GM12892 (cell line): ENCODE data around the gene PRG2.

ENCODE experiments used
- POLR2A ChIP-seq: IDR thresholded peaks from 2 replicates; pipeline ENCODE4 v1.6.1; 2011; ENCODE audit warnings: low read depth, low read length, control low read depth
- POLR2AphosphoS5 ChIP-seq: IDR thresholded peaks from 2 replicates; pipeline ENCODE4 v1.6.1; 2011; ENCODE audit warnings: low read depth, low read length, control low read depth
- TAF1 ChIP-seq: IDR thresholded peaks from 2 replicates; pipeline ENCODE4 v1.6.1; 2011; ENCODE audit warnings: low read depth, mild to moderate bottlenecking, control low read depth, low read length, borderline replicate concordance

- no peak for TF ChIP-seq TAF1
- TF ChIP-seq POLR2A, result no peak
- TF ChIP-seq POLR2AphosphoS5, result no peak
Measured at GRCh38 chr11:57387289-57388030, 3.0 kb downstream of the PRG2 start.
